Activated CD8-positive, alpha-beta T cell treated with anti-CD3 and anti-CD28 coated beads, Interleukin-2, amount 10 ng/mL, durations not matched to agents 7 days and 5 days (primary cell): ENCODE results near the gene PAQR3. TPM values are rescaled to one million over a fixed set of nuclear protein-coding genes. Genes with fewer than 3 reads are reported as not detected.
"Not testable (repeated sequence)": the region's sequence is repeated elsewhere in the genome, so short reads cannot be mapped to it uniquely, and the experiment has no call there.

ENCODE experiments used
- ATAC-seq: fragments of 150-1000 bp; cut with Tn5 transposase; one replicate; pipeline ENCODE4 v1.10.0; 2021; ENCODE audit warnings: moderate library complexity
- CTCF ChIA-PET: fragments of 350-600 bp; sonication (Branson Sonifier 250); formaldehyde crosslinking; loops from one replicate; lab custom pipeline; 2021; ENCODE audit warnings: antibody characterized with exemption; lab: Charles Lee
- POLR2A ChIA-PET: fragments of 350-600 bp; sonication (Branson Sonifier 250); formaldehyde crosslinking; loops from one replicate; lab custom pipeline; 2021; ENCODE audit warnings: antibody characterized with exemption; lab: Charles Lee
- DNase-seq: peaks from one replicate; pipeline ENCODE4 v3.0.0-alpha.2; 2020
- H3K27ac Mint-ChIP-seq: one replicate; pipeline ENCODE4 v1.8.0; 2021; ENCODE audit warnings: mild to moderate bottlenecking, mixed read lengths
- H3K27me3 Mint-ChIP-seq: one replicate; pipeline ENCODE4 v1.8.0; 2021; ENCODE audit warnings: low read depth, mixed read lengths
- H3K36me3 Mint-ChIP-seq: one replicate; pipeline ENCODE4 v1.8.0; 2021; ENCODE audit warnings: low read depth, mixed read lengths
- H3K4me1 Mint-ChIP-seq: one replicate; pipeline ENCODE4 v1.8.0; 2021; ENCODE audit warnings: low read depth, mixed read lengths
- H3K4me3 Mint-ChIP-seq: one replicate; pipeline ENCODE4 v1.8.0; 2021; ENCODE audit warnings: mild to moderate bottlenecking, mixed read lengths
- H3K9me3 Mint-ChIP-seq: one replicate; pipeline ENCODE4 v1.8.0; 2022; ENCODE audit warnings: mixed read lengths; ENCODE audit not compliant: insufficient read depth
- total RNA-seq, 2 experiments: library from RNA; stranded (reverse); gene quantifications; one replicate each; pipeline ENCODE4 v1.2.3, GENCODE V29; 2021

Gene PAQR3
- total RNA-seq, 2 experiments from 2014 or later, result 16.2 to 19.7 TPM

GRCh38 chr4:78923464-78924312, 15.6 kb downstream of the PAQR3 start:
- Mint-ChIP-seq H3K9me3 (no peaks in the 10 kb centered on the region), H3K36me3 (peaks cover 33% of the 10 kb centered on the region), H3K4me3 (no peak overlapping the region), H3K27me3 (no peaks in the 10 kb centered on the region), H3K4me1 (peaks cover 5% of the 10 kb centered on the region), H3K27ac (no peak overlapping the region)
- no peak for DNase-seq
- POLR2A ChIA-PET, result no interaction called here
- no peak for ATAC-seq
- CTCF ChIA-PET, result no interaction called here

GRCh38 chr4:78922207-78922606, 17.0 kb downstream of the PAQR3 start:
- ChIA-PET POLR2A (no interaction called here), CTCF (interaction anchor here (1.3 kb wide), 1 partner anchor 17 kb away, joined by 3 read pairs; the partner anchor contains the start of gene PAQR3)
- Mint-ChIP-seq H3K27ac (no peak overlapping the region), H3K4me1 (peaks cover 5% of the 10 kb centered on the region), H3K9me3 (no peaks in the 10 kb centered on the region), H3K27me3 (no peaks in the 10 kb centered on the region), H3K4me3 (no peak overlapping the region), H3K36me3 (peaks cover 35% of the 10 kb centered on the region)
- no peak for DNase-seq
- ATAC-seq, result no peak

- Mint-ChIP-seq H3K27ac (no peak overlapping the region), H3K4me1 (no peaks in the 10 kb centered on the region), H3K27me3 (no peaks in the 10 kb centered on the region), H3K4me3 (no peak overlapping the region), H3K9me3 (no peaks in the 10 kb centered on the region), H3K36me3 (peaks cover 37% of the 10 kb centered on the region)
- ATAC-seq (no peak), DNase-seq (no peak)
- POLR2A ChIA-PET, result no interaction called here
- CTCF ChIA-PET, result no interaction called here
Observed at GRCh38 chr4:78910612-78911011, 28.6 kb downstream of the PAQR3 start.

- peaks cover 29% of the 10 kb centered on the region for H3K36me3 Mint-ChIP-seq
- H3K4me3 Mint-ChIP-seq, ATAC-seq, CTCF ChIA-PET, H3K27ac Mint-ChIP-seq, POLR2A ChIA-PET, H3K27me3 Mint-ChIP-seq, H3K9me3 Mint-ChIP-seq, DNase-seq, H3K4me1 Mint-ChIP-seq: not testable (repeated sequence)
Observed at GRCh38 chr4:78908974-78909373, 30.3 kb downstream of the PAQR3 start.

GRCh38 chr4:78907638-78908037, 31.6 kb downstream of the PAQR3 start:
- Mint-ChIP-seq H3K27me3 (no peaks in the 10 kb centered on the region), H3K4me1 (no peaks in the 10 kb centered on the region), H3K9me3 (no peaks in the 10 kb centered on the region), H3K36me3 (peaks cover 27% of the 10 kb centered on the region), H3K4me3 (no peak overlapping the region), H3K27ac (no peak overlapping the region)
- DNase-seq, result no peak
- CTCF ChIA-PET, result no interaction called here
- ATAC-seq, result no peak
- POLR2A ChIA-PET, result no interaction called here

GRCh38 chr4:78904143-78904542, 35.1 kb downstream of the PAQR3 start:
- Mint-ChIP-seq H3K27ac (no peak overlapping the region), H3K36me3 (peaks cover 3% of the 10 kb centered on the region), H3K4me3 (no peak overlapping the region), H3K27me3 (no peaks in the 10 kb centered on the region), H3K4me1 (no peaks in the 10 kb centered on the region), H3K9me3 (no peaks in the 10 kb centered on the region)
- ChIA-PET CTCF (no interaction called here), POLR2A (no interaction called here)
- ATAC-seq (no peak), DNase-seq (no peak)

GRCh38 chr4:78902298-78902697, 36.9 kb downstream of the PAQR3 start:
- Mint-ChIP-seq H3K27ac (no peak overlapping the region), H3K27me3 (no peaks in the 10 kb centered on the region), H3K4me3 (no peak overlapping the region), H3K4me1 (no peaks in the 10 kb centered on the region), H3K9me3 (no peaks in the 10 kb centered on the region), H3K36me3 (no peaks in the 10 kb centered on the region)
- ChIA-PET CTCF (no interaction called here), POLR2A (no interaction called here)
- ATAC-seq (no peak), DNase-seq (no peak)

- POLR2A ChIA-PET, result no interaction called here
- Mint-ChIP-seq H3K9me3 (no peaks in the 10 kb centered on the region), H3K27me3 (no peaks in the 10 kb centered on the region), H3K4me1 (no peaks in the 10 kb centered on the region), H3K27ac (no peak overlapping the region), H3K36me3 (no peaks in the 10 kb centered on the region), H3K4me3 (no peak overlapping the region)
- no peak for DNase-seq
- no peak for ATAC-seq
- CTCF ChIA-PET, result no interaction called here
Observed at GRCh38 chr4:78901882-78902281, 37.4 kb downstream of the PAQR3 start.

GRCh38 chr4:78899302-78899701, 39.9 kb downstream of the PAQR3 start:
- CTCF ChIA-PET, result no interaction called here
- H3K4me1 Mint-ChIP-seq, result no peaks in the 10 kb centered on the region

GRCh38 chr4:78889955-78890354, 49.3 kb downstream of the PAQR3 start:
- ChIA-PET CTCF (interaction anchor here (0.7 kb wide), 1 partner anchor 13 kb away, joined by 3 read pairs; no protein-coding TSS in a partner anchor), POLR2A (no interaction called here)
- Mint-ChIP-seq H3K4me1 (peaks cover 7% of the 10 kb centered on the region), H3K27ac (no peak overlapping the region), H3K4me3 (no peak overlapping the region), H3K9me3 (no peaks in the 10 kb centered on the region), H3K36me3 (peaks cover 31% of the 10 kb centered on the region), H3K27me3 (no peaks in the 10 kb centered on the region)
- no peak for DNase-seq
- ATAC-seq, result no peak

More at GRCh38 chr4:78899302-78899701, 39.9 kb downstream of the PAQR3 start:
- DNase-seq, result no peak
- ATAC-seq, result no peak
- no peak overlapping the region for H3K27ac Mint-ChIP-seq
- POLR2A ChIA-PET, result no interaction called here
- H3K36me3 Mint-ChIP-seq, result peaks cover 9% of the 10 kb centered on the region
- H3K4me3 Mint-ChIP-seq, result no peak overlapping the region
- no peaks in the 10 kb centered on the region for H3K27me3 Mint-ChIP-seq
- H3K9me3 Mint-ChIP-seq, result no peaks in the 10 kb centered on the region

- no peak overlapping the region for H3K27ac Mint-ChIP-seq
- H3K4me1 Mint-ChIP-seq, result peaks cover 6% of the 10 kb centered on the region
- POLR2A ChIA-PET, result no interaction called here
- no peak for ATAC-seq
- CTCF ChIA-PET, result no interaction called here
- H3K36me3 Mint-ChIP-seq, result peaks cover 11% of the 10 kb centered on the region
- no peak overlapping the region for H3K4me3 Mint-ChIP-seq
- no peaks in the 10 kb centered on the region for H3K9me3 Mint-ChIP-seq
- H3K27me3 Mint-ChIP-seq, result no peaks in the 10 kb centered on the region
- DNase-seq, result no peak
Observed at GRCh38 chr4:78885598-78885997, 53.6 kb downstream of the PAQR3 start.

- H3K9me3 Mint-ChIP-seq, result no peaks in the 10 kb centered on the region
- no peak overlapping the region for H3K4me3 Mint-ChIP-seq
- DNase-seq (no peak), ATAC-seq (no peak)
- no peaks in the 10 kb centered on the region for H3K4me1 Mint-ChIP-seq
- CTCF ChIA-PET, result no interaction called here
- peaks cover 2% of the 10 kb centered on the region for H3K36me3 Mint-ChIP-seq
- no peaks in the 10 kb centered on the region for H3K27me3 Mint-ChIP-seq
- POLR2A ChIA-PET, result no interaction called here
- no peak overlapping the region for H3K27ac Mint-ChIP-seq
Observed at GRCh38 chr4:78880874-78881492, 58.3 kb downstream of the PAQR3 start.
